OCI-LY1 (cell line): ENCODE results near the gene VWCE.

Experiments used
- EZH2 ChIP-seq: fragments of 200-600 bp; sonication (generic), shearing (Covaris generic); IDR thresholded peaks from 2 replicates; pipeline ENCODE4 v1.8.0; 2017; ENCODE audit warnings: borderline replicate concordance, mixed run types, mild to moderate bottlenecking, antibody characterized with exemption, low read length, moderate library complexity, mixed read lengths
- TF ChIP-seq, protein P1 (sequence below): fragments of 200-600 bp; sonication (generic), shearing (Covaris generic); IDR thresholded peaks from 2 replicates; pipeline ENCODE4 v1.5.1; 2017; ENCODE audit warnings: mild to moderate bottlenecking, antibody characterized with exemption, low read length, moderate library complexity, mixed read lengths

DNA sequence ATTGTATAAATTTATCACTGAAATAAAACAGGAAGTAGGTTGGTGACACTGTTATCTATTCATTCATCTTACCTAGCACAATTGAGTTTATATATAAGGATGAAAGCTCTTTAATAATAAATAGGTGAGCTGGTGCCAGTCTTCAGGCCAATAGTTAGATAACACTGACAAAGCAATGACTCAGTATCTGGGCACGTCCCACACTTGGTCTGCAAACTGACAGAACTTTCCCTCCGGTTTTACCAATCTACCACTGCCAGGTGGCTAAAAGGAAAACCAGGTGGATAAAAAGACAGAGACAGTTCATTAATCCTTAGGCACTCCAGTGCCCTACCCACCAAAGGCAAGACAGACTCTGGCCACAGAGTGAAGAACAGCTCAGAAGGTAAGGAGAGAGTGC, 20.1 kb upstream of the VWCE start:
- TF ChIP-seq, protein P1, sequence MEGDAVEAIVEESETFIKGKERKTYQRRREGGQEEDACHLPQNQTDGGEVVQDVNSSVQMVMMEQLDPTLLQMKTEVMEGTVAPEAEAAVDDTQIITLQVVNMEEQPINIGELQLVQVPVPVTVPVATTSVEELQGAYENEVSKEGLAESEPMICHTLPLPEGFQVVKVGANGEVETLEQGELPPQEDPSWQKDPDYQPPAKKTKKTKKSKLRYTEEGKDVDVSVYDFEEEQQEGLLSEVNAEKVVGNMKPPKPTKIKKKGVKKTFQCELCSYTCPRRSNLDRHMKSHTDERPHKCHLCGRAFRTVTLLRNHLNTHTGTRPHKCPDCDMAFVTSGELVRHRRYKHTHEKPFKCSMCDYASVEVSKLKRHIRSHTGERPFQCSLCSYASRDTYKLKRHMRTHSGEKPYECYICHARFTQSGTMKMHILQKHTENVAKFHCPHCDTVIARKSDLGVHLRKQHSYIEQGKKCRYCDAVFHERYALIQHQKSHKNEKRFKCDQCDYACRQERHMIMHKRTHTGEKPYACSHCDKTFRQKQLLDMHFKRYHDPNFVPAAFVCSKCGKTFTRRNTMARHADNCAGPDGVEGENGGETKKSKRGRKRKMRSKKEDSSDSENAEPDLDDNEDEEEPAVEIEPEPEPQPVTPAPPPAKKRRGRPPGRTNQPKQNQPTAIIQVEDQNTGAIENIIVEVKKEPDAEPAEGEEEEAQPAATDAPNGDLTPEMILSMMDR = no peak
- TF ChIP-seq EZH2 = no peak
